Retina (tissue), 1 donor: ENCODE measurements around the gene SLC25A18.

Experiments
- DNase-seq: peaks from one replicate; pipeline ENCODE4 v3.0.0-alpha.2; 2016

SLC25A18 gene

GRCh38 chr22:17570851-17571631 is 7.7 kb downstream of the SLC25A18 start:
- no peak for DNase-seq

- DNase-seq = no peak
Observed at GRCh38 chr22:17575151-17575550, 11.9 kb downstream of the SLC25A18 start.

DNA sequence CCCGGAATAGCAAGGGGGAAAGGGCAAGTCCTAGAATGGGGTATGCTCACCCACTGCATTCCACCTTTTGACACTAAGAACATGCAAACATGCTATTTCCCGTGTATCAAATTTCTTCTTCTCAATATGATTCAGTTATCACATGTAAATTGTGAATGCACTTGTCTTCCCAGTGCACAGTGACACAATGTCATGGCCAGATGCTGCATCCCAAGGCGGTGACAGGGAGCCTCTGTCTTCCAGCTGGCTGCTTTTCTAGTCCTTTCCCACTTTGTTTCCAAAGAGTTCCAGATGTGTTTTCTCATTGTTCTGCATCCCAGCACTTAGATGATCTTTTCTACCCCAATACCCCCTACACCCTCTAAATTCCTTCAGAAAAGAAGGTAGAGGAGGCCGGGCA is 12.4 kb downstream of the SLC25A18 start:
- no peak for DNase-seq

- no peak for DNase-seq
Observed at GRCh38 chr22:17576470-17576869, 13.2 kb downstream of the SLC25A18 start.

GRCh38 chr22:17578136-17578754 is 14.9 kb downstream of the SLC25A18 start:
- no peak for DNase-seq

- DNase-seq = no peak
Observed at GRCh38 chr22:17579535-17579981, 16.3 kb downstream of the SLC25A18 start.

- DNase-seq = peak; percentile 49
Observed at GRCh38 chr22:17580441-17581031, 17.2 kb downstream of the SLC25A18 start.

GRCh38 chr22:17581056-17581455 is 17.8 kb downstream of the SLC25A18 start:
- peak; percentile 43 for DNase-seq

DNA sequence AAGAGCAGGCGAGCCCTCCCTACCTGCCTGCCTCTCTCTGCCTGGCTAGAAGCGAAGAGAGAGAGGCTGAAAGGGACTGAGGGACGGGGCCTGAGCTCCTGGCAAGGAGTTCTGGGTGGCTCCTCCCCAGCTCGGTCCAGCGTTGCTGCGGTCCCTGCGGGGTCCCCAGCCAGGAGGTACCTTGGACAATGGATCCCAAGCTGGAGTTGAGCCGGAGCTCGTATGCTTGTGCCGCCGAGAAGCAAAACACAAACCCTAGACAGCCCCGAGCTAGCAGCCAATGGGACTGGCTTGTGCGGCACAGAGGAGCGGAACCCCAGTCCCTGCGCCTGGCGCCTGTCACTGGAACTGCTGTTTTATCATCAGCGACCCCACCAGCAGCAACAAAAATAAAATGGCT is 18.3 kb downstream of the SLC25A18 start:
- no peak for DNase-seq

- no peak for DNase-seq
Observed at GRCh38 chr22:17583151-17583550, 19.9 kb downstream of the SLC25A18 start.

- no peak for DNase-seq
Observed at GRCh38 chr22:17586831-17587440, 23.6 kb downstream of the SLC25A18 start.

DNA sequence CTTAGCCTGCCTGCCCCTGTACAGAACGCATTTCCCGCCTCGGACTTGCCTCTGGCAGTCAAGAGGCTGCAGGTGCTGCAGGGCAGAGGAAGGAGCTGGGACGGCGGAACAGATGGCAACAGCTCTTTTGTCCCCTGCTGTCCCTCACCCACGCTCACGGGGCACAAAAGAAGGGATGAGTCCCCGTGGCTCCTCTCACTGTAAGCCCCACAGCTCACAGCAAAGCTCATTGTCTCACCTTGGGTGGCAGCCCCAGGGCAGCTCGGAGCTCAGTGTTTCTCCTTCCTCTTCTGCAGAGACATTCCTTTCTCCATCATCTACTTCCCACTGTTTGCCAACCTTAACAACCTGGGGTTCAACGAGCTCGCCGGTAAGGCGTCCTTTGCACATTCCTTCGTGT is 24.3 kb downstream of the SLC25A18 start:
- DNase-seq = no peak

DNA sequence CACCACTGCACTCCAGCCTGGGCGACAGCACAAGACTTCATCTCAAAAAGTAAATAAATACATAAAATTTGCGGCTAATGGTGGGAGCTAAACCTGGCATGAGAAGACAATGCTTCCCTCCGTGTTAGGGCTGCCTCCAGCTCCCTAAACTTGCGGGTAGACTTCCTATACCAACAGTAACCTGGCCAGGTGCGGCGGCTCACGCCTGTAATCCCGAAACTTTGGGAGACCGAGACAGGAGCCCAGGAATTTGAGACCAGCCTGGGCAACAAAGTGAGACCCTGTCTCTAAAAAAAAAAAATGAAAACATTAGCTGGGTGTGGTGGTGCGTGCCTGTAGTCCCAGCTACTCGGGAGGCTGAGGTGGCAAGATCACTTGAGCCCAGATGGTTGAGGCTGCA is 25.3 kb downstream of the SLC25A18 start:
- DNase-seq = no peak

- no peak for DNase-seq
Observed at GRCh38 chr22:17589810-17590375, 26.6 kb downstream of the SLC25A18 start.

- DNase-seq = no peak
Observed at GRCh38 chr22:17590586-17590985, 27.3 kb downstream of the SLC25A18 start.

GRCh38 chr22:17592201-17592600 is 28.9 kb downstream of the SLC25A18 start:
- DNase-seq = no peak

GRCh38 chr22:17596226-17596625 is 32.9 kb downstream of the SLC25A18 start:
- DNase-seq = no peak

DNA sequence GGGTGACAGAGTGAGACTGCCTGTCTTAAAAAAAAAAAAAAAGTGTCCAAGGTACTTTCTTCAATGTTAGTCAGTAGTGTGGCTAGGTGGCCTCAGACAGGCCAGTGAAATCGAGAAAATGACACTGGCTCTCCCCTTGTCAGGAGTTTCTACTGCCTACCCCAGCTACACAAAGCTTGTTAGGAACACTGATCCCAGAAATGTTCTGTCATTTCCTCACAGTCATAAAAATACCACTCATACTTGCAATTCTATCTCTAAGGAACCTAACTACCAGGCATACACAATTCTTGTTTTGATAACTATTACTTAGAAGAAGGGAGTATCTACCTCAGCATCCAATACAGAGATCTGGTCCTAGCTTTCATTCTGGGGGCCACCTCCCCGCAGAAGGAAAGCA is 33.9 kb downstream of the SLC25A18 start:
- DNase-seq = no peak

GRCh38 chr22:17598318-17598717 is 35.0 kb downstream of the SLC25A18 start:
- DNase-seq = no peak

- DNase-seq = no peak
Observed at GRCh38 chr22:17601031-17601430, 37.7 kb downstream of the SLC25A18 start.

GRCh38 chr22:17603668-17604067 is 40.4 kb downstream of the SLC25A18 start:
- no peak for DNase-seq

- DNase-seq = no peak
Observed at GRCh38 chr22:17606496-17606895, 43.2 kb downstream of the SLC25A18 start.

GRCh38 chr22:17607891-17608521 is 44.7 kb downstream of the SLC25A18 start:
- no peak for DNase-seq
